HCT116 (cell line): ENCODE results near the gene SGMS1. TPM values are rescaled to one million over a fixed set of nuclear protein-coding genes. Genes with fewer than 3 reads are reported as not detected.

Experiments
- ATAC-seq: fragments of 200-7000 bp; cut with Tn5 transposase; 2 replicates; pipeline ENCODE4 v1.9.1; 2020; ENCODE audit warnings: mild to moderate bottlenecking, moderate library complexity
- BruUV-seq: library from RNA; stranded (reverse); fragments of 400-500 nt; replicated peaks from 2 replicates; lab custom pipeline; 2021; lab: Mats Ljungman, UMichigan
- CTCF ChIA-PET: fragments of 300-600 bp; sonication (Branson Sonifier 250); formaldehyde crosslinking; loops from one replicate; lab custom pipeline; 2021; ENCODE audit warnings: antibody characterized with exemption; lab: Charles Lee
- POLR2A ChIA-PET: fragments of 300-600, 350-600 bp; sonication (Branson Sonifier 250); formaldehyde crosslinking; loops from one replicate; lab custom pipeline; 2021; ENCODE audit warnings: antibody characterized with exemption; lab: Charles Lee
- RAD21 ChIA-PET, 2 experiments: fragments of 300-600 bp; sonication (Branson Sonifier 250); formaldehyde crosslinking; loops; one replicate each; lab custom pipeline; 2023; ENCODE audit warnings: low total read pairs in 2 of 2; ENCODE audit not compliant: uncharacterized antibody in 2 of 2, unreplicated experiment in 2 of 2, low non-redundant PET in 1 of 2; lab: Charles Lee
- DNase-seq: peaks from one replicate; pipeline ENCODE4 v3.0.0-alpha.2; 2010; ENCODE audit warnings: low read depth, low spot score
- H2AFZ ChIP-seq: fragments of 200-600 bp; shearing (Covaris generic), sonication (generic); 2 replicates; pipeline ENCODE4 v1.6.1; 2017; ENCODE audit warnings: low read depth, mixed run types, mixed read lengths, antibody characterized with exemption, low read length; ENCODE audit not compliant: poor library complexity, severe bottlenecking
- H3K27ac ChIP-seq: 2 replicates; pipeline ENCODE4 v1.5.1; 2012; ENCODE audit warnings: low read depth, low read length
- H3K27me3 ChIP-seq: fragments of 200-600 bp; sonication (generic); 2 replicates; pipeline ENCODE4 v1.6.1; 2016; ENCODE audit warnings: mixed run types, low read length, mixed read lengths; ENCODE audit not compliant: insufficient read depth
- H3K36me3 ChIP-seq, 2 experiments: fragments of 200-500 bp in 1 of 2; fragments of 200-600 bp in 1 of 2; sonication (Bioruptor generic) in 1 of 2; sonication (generic) in 1 of 2; 2 replicates each; pipeline versions ENCODE4 v1.5.1 to v1.6.1; 2014 to 2016; ENCODE audit warnings: low read length in 2 of 2, inconsistent platforms in 1 of 2, mixed read lengths in 1 of 2, mixed run types in 1 of 2; ENCODE audit not compliant: insufficient read depth in 2 of 2, control insufficient read depth in 1 of 2
- H3K4me1 ChIP-seq, 2 experiments: fragments of 200-600 bp in 1 of 2; sonication (generic) in 1 of 2; 2 replicates each; pipeline versions ENCODE4 v1.5.1 to v1.6.1; 2012 to 2017; ENCODE audit warnings: low read length in 2 of 2, inconsistent platforms in 1 of 2, mild to moderate bottlenecking in 1 of 2, mixed read lengths in 1 of 2, mixed run types in 1 of 2, moderate library complexity in 1 of 2; ENCODE audit not compliant: insufficient read depth in 2 of 2, control insufficient read depth in 1 of 2
- H3K4me2 ChIP-seq: fragments of 200-600 bp; sonication (generic); 2 replicates; pipeline ENCODE4 v1.6.1; 2017; ENCODE audit warnings: mixed run types, low read length, mixed read lengths
- H3K4me3 ChIP-seq, 2 experiments: fragments of 200-600 bp in 1 of 2; sonication (generic) in 1 of 2; replicated peaks in 1 of 2; 2 replicates each; pipeline ENCODE4 v1.5.1; 2011 to 2016; ENCODE audit warnings: low read length in 2 of 2, control low read depth in 1 of 2, low read depth in 1 of 2, mild to moderate bottlenecking in 1 of 2, mixed read lengths in 1 of 2, mixed run types in 1 of 2
- H3K79me2 ChIP-seq: fragments of 200-600 bp; sonication (generic); 2 replicates; pipeline ENCODE4 v1.6.1; 2017; ENCODE audit warnings: mild to moderate bottlenecking, mixed run types, low read length, moderate library complexity, mixed read lengths; ENCODE audit not compliant: insufficient read depth
- H3K9ac ChIP-seq: fragments of 200-600 bp; sonication (generic); 2 replicates; pipeline ENCODE4 v1.6.1; 2016; ENCODE audit warnings: low read length, mixed read lengths
- H3K9me2 ChIP-seq: fragments of 200-600 bp; sonication (generic), shearing (Covaris generic); 2 replicates; pipeline ENCODE4 v1.6.1; 2017; ENCODE audit warnings: mixed run types, mild to moderate bottlenecking, moderate library complexity; ENCODE audit not compliant: insufficient read depth
- H3K9me3 ChIP-seq, 2 experiments: fragments of 200-500 bp in 1 of 2; fragments of 200-600 bp in 1 of 2; sonication (Bioruptor generic) in 1 of 2; sonication (generic) in 1 of 2; 2 replicates each; pipeline ENCODE4 v1.6.1; 2014 to 2017; ENCODE audit warnings: low read length in 2 of 2, mixed read lengths in 2 of 2, inconsistent platforms in 1 of 2, low read depth in 1 of 2, mild to moderate bottlenecking in 1 of 2, mixed run types in 1 of 2, moderate library complexity in 1 of 2; ENCODE audit not compliant: control insufficient read depth in 1 of 2, insufficient read depth in 1 of 2
- H4K20me1 ChIP-seq: fragments of 200-600 bp; sonication (generic), shearing (Covaris generic); 2 replicates; pipeline ENCODE4 v1.6.1; 2017; ENCODE audit warnings: mixed run types, mild to moderate bottlenecking, moderate library complexity; ENCODE audit not compliant: insufficient read depth
- CEBPB ChIP-seq: IDR thresholded peaks from 2 replicates; pipeline ENCODE4 v1.6.1; 2012; ENCODE audit warnings: low read depth
- CTCF ChIP-seq, 3 experiments: fragments of 200-600 bp in 1 of 3; sonication (generic) in 1 of 3; IDR thresholded peaks in 2 of 3; conservative IDR thresholded peaks in 1 of 3; 2 replicates each; pipeline ENCODE4 v1.5.1; 2012 to 2017; ENCODE audit warnings: low read depth in 2 of 3, low read length in 2 of 3, antibody characterized with exemption in 1 of 3, borderline replicate concordance in 1 of 3, control low read depth in 1 of 3, mild to moderate bottlenecking in 1 of 3, mixed read lengths in 1 of 3, mixed run types in 1 of 3, moderate library complexity in 1 of 3; ENCODE audit not compliant: insufficient read depth in 1 of 3
- JUND ChIP-seq: IDR thresholded peaks from 2 replicates; pipeline ENCODE4 v1.6.1; 2012
- POLR2A ChIP-seq: IDR thresholded peaks from 2 replicates; pipeline ENCODE4 v1.7.0; 2011; ENCODE audit warnings: borderline replicate concordance; ENCODE audit not compliant: insufficient read depth, insufficient read length; ENCODE audit errors: extremely low read depth
- POLR2AphosphoS5 ChIP-seq: IDR thresholded peaks from 2 replicates; pipeline ENCODE4 v1.6.1; 2011; ENCODE audit warnings: mild to moderate bottlenecking, low read depth, low read length, moderate library complexity
- RAD21 ChIP-seq: IDR thresholded peaks from 2 replicates; pipeline ENCODE4 v1.6.1; 2012; ENCODE audit warnings: low read depth, mild to moderate bottlenecking
- REST ChIP-seq: IDR thresholded peaks from 2 replicates; pipeline ENCODE4 v1.6.1; 2012; ENCODE audit warnings: low read depth
- SP1 ChIP-seq: IDR thresholded peaks from 2 replicates; pipeline ENCODE4 v1.6.1; 2012; ENCODE audit warnings: low read depth
- SRF ChIP-seq: IDR thresholded peaks from 2 replicates; pipeline ENCODE4 v1.6.1; 2012; ENCODE audit warnings: low read depth
- YY1 ChIP-seq: IDR thresholded peaks from 2 replicates; pipeline ENCODE4 v1.6.1; 2011; ENCODE audit warnings: low read length, low read depth, moderate library complexity, mild to moderate bottlenecking; ENCODE audit not compliant: insufficient replicate concordance; ENCODE audit errors: extremely low read depth
- ZBTB33 ChIP-seq: IDR thresholded peaks from 2 replicates; pipeline ENCODE4 v1.6.1; 2011; ENCODE audit warnings: mild to moderate bottlenecking, low read length, moderate library complexity; ENCODE audit not compliant: insufficient replicate concordance; ENCODE audit errors: extremely low read depth
- intact Hi-C: fragments of 100-400 bp; cut with micrococcal nuclease; formaldehyde crosslinking; loops from 2 replicates; pipeline ENCODE4 v1.10.0; 2022
- total RNA-seq: library from RNA; stranded (reverse); gene quantifications from one replicate; pipeline ENCODE4 v1.2.1, GENCODE V29; 2021; ENCODE audit not compliant: unreplicated experiment

SGMS1 gene
- total RNA-seq, 1 experiment from 2014 or later = 29.1 TPM

DNA sequence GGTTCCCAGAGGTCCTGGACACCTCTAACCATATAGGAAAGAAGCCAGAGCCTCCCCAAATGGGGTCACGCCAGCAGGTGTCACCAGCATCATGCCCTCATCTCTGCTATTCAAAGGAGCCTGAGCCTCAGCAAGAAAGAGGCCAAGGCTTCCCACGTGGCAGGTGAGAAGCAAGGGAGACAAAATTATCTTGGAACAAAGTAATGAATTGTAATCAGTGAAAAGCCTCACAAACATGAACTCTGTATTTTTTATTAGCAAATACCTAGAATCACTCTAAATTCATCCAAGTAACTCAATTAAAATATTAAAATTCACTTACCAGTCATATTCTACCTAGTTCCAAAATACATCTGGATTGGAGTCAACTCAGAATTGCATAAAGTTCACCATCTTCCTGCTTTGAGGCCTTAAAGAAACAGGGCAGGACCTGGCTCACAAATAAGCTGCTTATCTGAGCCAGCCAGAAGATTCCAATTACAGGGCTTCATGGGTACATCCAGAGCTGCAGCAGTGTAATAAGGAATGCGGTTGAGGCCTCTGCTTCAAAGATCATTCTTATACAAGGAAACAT lies 68.7 kb downstream of the SGMS1 start:
- H3K4me2 ChIP-seq = no peak overlapping the region
- H3K4me3 ChIP-seq = no peak overlapping the region
- ChIA-PET RAD21 (no interaction called here), CTCF (no interaction called here), POLR2A (no interaction called here)
- intact Hi-C loops = no loop called here
- no peaks in the 10 kb centered on the region; a peak in 1 of 4 replicates for H3K4me1 ChIP-seq
- no peaks in the 10 kb centered on the region for H3K9me2 ChIP-seq
- no peak overlapping the region for H3K9ac ChIP-seq
- no peaks in the 10 kb centered on the region for H4K20me1 ChIP-seq
- H2AFZ ChIP-seq = no peak overlapping the region
- no TSS peak for BruUV-seq
- H3K36me3 ChIP-seq = no peaks in the 10 kb centered on the region
- H3K79me2 ChIP-seq = peaks cover 7% of the 10 kb centered on the region; the same call in 1 of the 2 replicates
- H3K27me3 ChIP-seq = no peaks in the 10 kb centered on the region
- 0 out of 2 replicates have a peak, but pooled peaks have one; percentile 47 for ATAC-seq
- no peaks in the 10 kb centered on the region for H3K9me3 ChIP-seq
- peak; percentile 13 to 18 (median 16); a peak in 1 of 6 replicates for TF ChIP-seq CTCF (IDR thresholded peaks at IDR 0.05 in 2 of 3, conservative IDR thresholded peaks at IDR 0.05 in 1 of 3; ENCODE audit: borderline replicate concordance in 1 of 3, insufficient read depth in 1 of 3, low read depth in 2 of 3, low read length in 2 of 3)
- no peak for TF ChIP-seq POLR2A
- peak; percentile 34; the same call in 1 of the 2 replicates for TF ChIP-seq RAD21
- H3K27ac ChIP-seq = no peak overlapping the region
- DNase-seq = no peak

DNA sequence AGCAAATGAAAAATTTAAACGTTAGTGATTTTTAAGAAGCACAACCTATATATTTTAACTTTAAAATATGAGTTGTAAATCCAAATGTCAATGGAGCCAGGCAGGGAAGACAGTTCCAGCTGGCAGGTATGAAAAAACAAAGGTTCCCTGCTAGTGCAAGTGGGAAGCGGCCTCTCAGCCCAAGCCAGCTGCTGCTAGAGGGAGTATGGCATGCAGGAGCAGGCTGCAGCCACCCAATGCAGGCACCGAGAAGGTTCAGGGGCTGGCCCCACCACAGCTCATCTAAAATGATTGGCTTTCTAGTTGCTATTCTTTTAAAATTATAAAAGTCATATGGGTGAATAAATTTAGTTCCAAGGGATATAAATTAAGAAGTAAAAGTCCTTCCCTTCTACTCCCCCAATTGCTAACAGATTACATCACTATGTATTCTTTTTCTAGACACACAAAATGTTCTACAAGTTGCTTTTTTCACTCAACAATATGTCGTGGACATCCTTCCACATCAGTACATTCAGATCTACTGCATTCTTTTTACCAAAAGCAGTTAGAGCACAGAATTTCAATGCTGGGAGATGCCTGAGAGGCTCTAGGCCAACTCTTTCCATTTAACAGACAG lies 69.3 kb downstream of the SGMS1 start:
- Histone ChIP-seq H3K4me3 (no peak overlapping the region), H3K27me3 (no peaks in the 10 kb centered on the region), H4K20me1 (no peaks in the 10 kb centered on the region), H3K27ac (no peak overlapping the region), H3K9me3 (no peaks in the 10 kb centered on the region), H3K4me2 (no peak overlapping the region), H3K4me1 (no peaks in the 10 kb centered on the region; a peak in 1 of 4 replicates), H3K36me3 (no peaks in the 10 kb centered on the region), H3K9me2 (no peaks in the 10 kb centered on the region), H3K9ac (no peak overlapping the region), H3K79me2 (peaks cover 4% of the 10 kb centered on the region; the same call in 1 of the 2 replicates), H2AFZ (no peak overlapping the region)
- POLR2A ChIA-PET = no interaction called here
- CTCF ChIA-PET = interaction anchor here (1.1 kb wide), 1 partner anchor 20 kb away, joined by 3 read pairs; no protein-coding TSS in a partner anchor
- DNase-seq (no peak), ATAC-seq (no peak)
- no TSS peak for BruUV-seq
- RAD21 ChIA-PET = no interaction called here
- intact Hi-C loops = no loop called here
- TF ChIP-seq POLR2AphosphoS5 (no peak), YY1 (no peak), REST (no peak), RAD21 (no peak), ZBTB33 (no peak), SP1 (no peak), SRF (no peak), JUND (no peak), CEBPB (no peak)
